Embryonic facial prominence (tissue), 1 donor: ENCODE data around the gene ZSWIM1.

Experiments used
- DNase-seq: peaks from one replicate; pipeline ENCODE4 v3.0.0-alpha.2; 2016; ENCODE audit errors: extremely low spot score

Gene ZSWIM1

GRCh38 chr20:45880988-45881788 lies at the start of gene ZSWIM1:
Gene ZSWIM1, plus strand, starts transcription at chr20:45881227. Its CDS starts 1,366 bp downstream, at chr20:45882593.
- peak; percentile 94 for DNase-seq

GRCh38 chr20:45832619-45833018 lies 48.4 kb upstream of the ZSWIM1 start:
- no peak for DNase-seq

GRCh38 chr20:45833030-45833882 lies 47.8 kb upstream of the ZSWIM1 start, which contains the start of gene SNX21:
Gene SNX21, plus strand, starts transcription at chr20:45833799. Its CDS starts 121 bp downstream, at chr20:45833920.
- DNase-seq, result no peak

- DNase-seq, result peak; percentile 27
Measured at GRCh38 chr20:45833883-45834796, 46.9 kb upstream of the ZSWIM1 start.

GRCh38 chr20:45834797-45835161 lies 46.2 kb upstream of the ZSWIM1 start:
- DNase-seq, result no peak

GRCh38 chr20:45835329-45835765 lies 45.7 kb upstream of the ZSWIM1 start:
- DNase-seq, result no peak

- DNase-seq, result no peak
Measured at GRCh38 chr20:45835825-45836224, 45.2 kb upstream of the ZSWIM1 start.

- no peak for DNase-seq
Measured at GRCh38 chr20:45836841-45837240, 44.2 kb upstream of the ZSWIM1 start.

GRCh38 chr20:45840700-45841198 lies 40.3 kb upstream of the ZSWIM1 start:
- no peak for DNase-seq

- no peak for DNase-seq
Measured at GRCh38 chr20:45841407-45842129, 39.5 kb upstream of the ZSWIM1 start.

- DNase-seq, result no peak
Measured at GRCh38 chr20:45842169-45842812, 38.7 kb upstream of the ZSWIM1 start.

- DNase-seq, result no peak
Measured at GRCh38 chr20:45843506-45843905, 37.5 kb upstream of the ZSWIM1 start.

GRCh38 chr20:45845452-45845851 lies 35.6 kb upstream of the ZSWIM1 start:
- DNase-seq, result no peak

- no peak for DNase-seq
Measured at GRCh38 chr20:45848421-45848820, 32.6 kb upstream of the ZSWIM1 start.

- DNase-seq, result no peak
Measured at GRCh38 chr20:45848969-45849582, 32.0 kb upstream of the ZSWIM1 start.

GRCh38 chr20:45850238-45850637 lies 30.8 kb upstream of the ZSWIM1 start:
- no peak for DNase-seq

- DNase-seq, result no peak
Measured at GRCh38 chr20:45850926-45851325, 30.1 kb upstream of the ZSWIM1 start.

GRCh38 chr20:45851501-45851900 lies 29.5 kb upstream of the ZSWIM1 start:
- no peak for DNase-seq

- no peak for DNase-seq
Measured at GRCh38 chr20:45852326-45852725, 28.7 kb upstream of the ZSWIM1 start.

- no peak for DNase-seq
Measured at GRCh38 chr20:45853484-45853883, 27.5 kb upstream of the ZSWIM1 start.
